Mesothelial cell of epicardium (in vitro differentiated cells): Measurements from ENCODE around the gene CROCC. TPM values are rescaled to one million over a fixed set of nuclear protein-coding genes. Genes with fewer than 3 reads are reported as not detected.

Experiments used
- DNase-seq, 2 experiments: peaks; one replicate each; pipeline ENCODE4 v3.0.0; 2021; ENCODE audit warnings: low spot score in 2 of 2; ENCODE audit not compliant: unreplicated experiment in 2 of 2
- H3K27ac Mint-ChIP-seq: 2 replicates; pipeline ENCODE4 v1.8.0; 2021; ENCODE audit warnings: mixed read lengths
- H3K27me3 Mint-ChIP-seq: 2 replicates; pipeline ENCODE4 v1.8.0; 2021; ENCODE audit warnings: low read depth, mixed read lengths
- H3K36me3 Mint-ChIP-seq: 2 replicates; pipeline ENCODE4 v1.8.0; 2021; ENCODE audit warnings: mixed read lengths
- H3K4me1 Mint-ChIP-seq: 2 replicates; pipeline ENCODE4 v1.8.0; 2021; ENCODE audit warnings: mixed read lengths
- H3K4me3 Mint-ChIP-seq: 2 replicates; pipeline ENCODE4 v1.8.0; 2021; ENCODE audit warnings: mild to moderate bottlenecking, moderate library complexity, mixed read lengths
- H3K9me3 Mint-ChIP-seq: 2 replicates; pipeline ENCODE4 v1.8.0; 2021; ENCODE audit warnings: mixed read lengths
- total RNA-seq: library from RNA; stranded (reverse); gene quantifications from 3 replicates; pipeline ENCODE4 v1.2.1, GENCODE V29; 2021
- TF ChIP-seq, protein P1 (sequence below): fragments of 200-600 bp; sonication (generic); IDR thresholded peaks from one replicate; pipeline ENCODE4 v1.5.0; 2021; ENCODE audit warnings: antibody characterized with exemption; ENCODE audit not compliant: unreplicated experiment

The CROCC gene
- total RNA-seq, 1 donor from 2014 or later, result 86.4 TPM

DNA sequence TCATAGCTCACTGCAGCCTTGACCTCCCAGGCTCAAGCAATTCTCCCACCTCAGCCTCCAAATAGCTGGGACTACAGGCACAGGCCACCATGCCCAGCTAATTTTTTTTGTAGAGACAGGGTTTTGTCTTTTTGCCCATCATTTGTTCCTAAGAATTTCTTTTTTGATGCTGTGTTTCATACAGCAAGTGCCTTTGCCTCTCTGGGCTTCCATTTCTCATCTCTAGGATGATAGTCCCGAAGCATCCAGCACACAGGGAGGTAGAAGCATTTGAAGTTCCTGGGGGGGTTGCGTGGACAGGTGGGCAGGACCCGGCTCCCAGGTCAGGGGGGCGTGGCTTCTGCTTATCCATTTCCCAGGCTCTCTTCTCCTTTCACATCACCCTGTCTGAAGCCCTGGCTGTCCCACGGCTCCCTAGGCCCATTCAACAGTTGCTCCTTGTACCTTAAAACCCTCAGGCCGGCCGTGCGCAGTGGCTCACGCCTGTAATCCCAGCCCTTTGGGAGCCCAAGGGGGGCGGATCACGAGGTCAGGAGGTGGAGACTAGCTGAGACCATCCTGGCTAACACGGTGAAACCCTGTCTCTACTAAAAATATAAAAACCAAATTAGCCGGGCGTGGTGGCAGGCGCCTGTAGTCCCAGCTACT lies 86.6 kb downstream of the CROCC start:
- Mint-ChIP-seq H3K9me3 (no peaks in the 10 kb centered on the region), H3K4me1 (peaks cover 23% of the 10 kb centered on the region), H3K27ac (no peak overlapping the region), H3K27me3 (no peaks in the 10 kb centered on the region), H3K36me3 (peaks cover 8% of the 10 kb centered on the region), H3K4me3 (no peak overlapping the region)
- DNase-seq, result no peak
- TF ChIP-seq, protein P1, sequence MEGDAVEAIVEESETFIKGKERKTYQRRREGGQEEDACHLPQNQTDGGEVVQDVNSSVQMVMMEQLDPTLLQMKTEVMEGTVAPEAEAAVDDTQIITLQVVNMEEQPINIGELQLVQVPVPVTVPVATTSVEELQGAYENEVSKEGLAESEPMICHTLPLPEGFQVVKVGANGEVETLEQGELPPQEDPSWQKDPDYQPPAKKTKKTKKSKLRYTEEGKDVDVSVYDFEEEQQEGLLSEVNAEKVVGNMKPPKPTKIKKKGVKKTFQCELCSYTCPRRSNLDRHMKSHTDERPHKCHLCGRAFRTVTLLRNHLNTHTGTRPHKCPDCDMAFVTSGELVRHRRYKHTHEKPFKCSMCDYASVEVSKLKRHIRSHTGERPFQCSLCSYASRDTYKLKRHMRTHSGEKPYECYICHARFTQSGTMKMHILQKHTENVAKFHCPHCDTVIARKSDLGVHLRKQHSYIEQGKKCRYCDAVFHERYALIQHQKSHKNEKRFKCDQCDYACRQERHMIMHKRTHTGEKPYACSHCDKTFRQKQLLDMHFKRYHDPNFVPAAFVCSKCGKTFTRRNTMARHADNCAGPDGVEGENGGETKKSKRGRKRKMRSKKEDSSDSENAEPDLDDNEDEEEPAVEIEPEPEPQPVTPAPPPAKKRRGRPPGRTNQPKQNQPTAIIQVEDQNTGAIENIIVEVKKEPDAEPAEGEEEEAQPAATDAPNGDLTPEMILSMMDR, result no peak

DNA sequence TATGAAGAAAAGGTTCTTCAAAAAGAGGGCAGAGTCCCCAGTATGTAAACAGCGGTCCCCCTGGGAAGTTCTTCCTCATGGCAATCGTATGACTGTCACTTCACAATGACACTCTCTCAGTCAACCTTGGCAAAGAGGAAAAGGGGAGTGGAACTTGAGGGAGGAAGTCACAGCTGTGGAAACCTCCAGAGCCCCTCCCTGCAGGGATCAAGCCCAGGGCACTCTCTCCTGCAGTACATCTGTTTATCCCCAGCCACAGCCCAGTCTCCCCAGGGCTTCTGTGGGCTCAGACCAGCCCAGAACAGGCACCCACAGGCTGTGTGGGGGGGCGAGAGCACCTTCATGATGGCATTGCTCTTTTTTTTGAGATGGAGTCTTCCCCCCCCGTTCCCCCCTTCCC lies 88.0 kb downstream of the CROCC start:
- H3K27me3 Mint-ChIP-seq, result no peaks in the 10 kb centered on the region
- H3K4me1 Mint-ChIP-seq, result peaks cover 25% of the 10 kb centered on the region
- H3K9me3 Mint-ChIP-seq, result no peaks in the 10 kb centered on the region
- H3K27ac Mint-ChIP-seq, result no peak overlapping the region
- TF ChIP-seq, protein P1, result no peak
- no peak for DNase-seq
- peak overlapping the region; percentile 8 for H3K4me3 Mint-ChIP-seq
- no peaks in the 10 kb centered on the region for H3K36me3 Mint-ChIP-seq

GRCh38 chr1:17011092-17011438 lies 89.3 kb downstream of the CROCC start:
- peak overlapping the region; percentile 74 for H3K4me3 Mint-ChIP-seq
- TF ChIP-seq, protein P1, result no peak
- no peaks in the 10 kb centered on the region for H3K36me3 Mint-ChIP-seq
- DNase-seq, result no peak
- peaks cover 29% of the 10 kb centered on the region for H3K4me1 Mint-ChIP-seq
- no peaks in the 10 kb centered on the region for H3K27me3 Mint-ChIP-seq
- no peak overlapping the region for H3K27ac Mint-ChIP-seq
- no peaks in the 10 kb centered on the region for H3K9me3 Mint-ChIP-seq

DNA sequence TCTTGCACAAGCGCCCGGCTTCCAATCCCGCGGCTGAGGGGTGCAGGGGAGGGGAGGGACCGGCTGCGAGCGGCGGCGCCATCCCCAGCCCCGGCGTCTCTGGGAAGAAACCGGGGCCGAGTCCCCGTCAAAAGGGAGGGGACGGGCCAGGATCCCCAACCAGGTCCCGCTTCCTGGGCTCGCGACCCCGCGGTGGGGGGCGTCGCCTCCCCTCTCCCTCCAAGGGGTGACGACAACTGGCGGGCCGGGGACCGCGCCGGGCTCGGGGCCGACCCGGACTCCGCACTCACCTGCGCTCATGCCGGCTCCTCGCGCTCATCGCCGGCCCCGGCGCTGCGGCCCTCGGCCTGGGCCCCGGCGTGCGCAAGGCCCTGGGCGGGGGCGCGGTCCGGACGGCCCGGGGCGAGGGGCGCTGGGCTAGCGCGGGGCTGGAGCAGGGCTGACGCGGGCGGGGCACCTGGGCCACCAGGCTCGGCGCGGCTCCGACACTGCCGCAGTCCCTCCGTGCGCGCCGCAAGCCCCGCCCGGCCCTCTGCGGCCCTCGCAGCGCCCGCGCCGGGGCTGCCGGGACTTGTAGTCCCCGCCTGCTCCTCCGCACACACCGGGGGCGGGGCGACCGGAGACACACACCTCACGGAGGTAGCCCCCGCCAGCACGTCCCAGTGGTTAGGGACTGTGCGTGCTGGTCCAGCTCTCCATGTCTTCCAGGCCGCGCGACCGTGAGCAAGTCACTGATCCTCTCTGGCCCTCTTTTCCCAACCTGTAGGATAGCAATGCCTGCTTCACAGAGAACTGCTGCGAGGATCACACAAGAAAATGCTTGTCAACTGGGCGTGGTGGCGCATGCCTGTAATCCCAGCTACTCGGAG lies 89.9 kb downstream of the CROCC start, which contains the start of gene ATP13A2:
Gene ATP13A2, minus strand, starts transcription at position 490 of the 869 bp plus-strand sequence. Its CDS starts 190 bp downstream, at position 300.
- Mint-ChIP-seq H3K4me3 (peak within 1 kb of the TSS; percentile 83), H3K27ac (peak within 1 kb of the TSS; percentile 81), H3K36me3 (peaks cover 2% of the 10 kb centered on the region), H3K27me3 (no peaks in the 10 kb centered on the region), H3K9me3 (no peaks in the 10 kb centered on the region), H3K4me1 (peaks cover 33% of the 10 kb centered on the region)
- TF ChIP-seq, protein P1, result no peak
- DNase-seq, result peak; percentile 72 to 83

GRCh38 chr1:17012775-17013490 lies 91.2 kb downstream of the CROCC start:
- Mint-ChIP-seq H3K4me1 (peaks cover 33% of the 10 kb centered on the region), H3K9me3 (no peaks in the 10 kb centered on the region), H3K27ac (no peak overlapping the region), H3K4me3 (peak overlapping the region; percentile 83), H3K27me3 (no peaks in the 10 kb centered on the region), H3K36me3 (peaks cover 2% of the 10 kb centered on the region)
- DNase-seq, result no peak
- TF ChIP-seq, protein P1, result no peak
